ENCODE data around the gene BMI1. TPM values are rescaled to one million over a fixed set of nuclear protein-coding genes. Genes with fewer than 3 reads are reported as not detected.

BMI1 gene
- total RNA-seq, 1 experiment from 2014 or later = 6.8 TPM

DNA sequence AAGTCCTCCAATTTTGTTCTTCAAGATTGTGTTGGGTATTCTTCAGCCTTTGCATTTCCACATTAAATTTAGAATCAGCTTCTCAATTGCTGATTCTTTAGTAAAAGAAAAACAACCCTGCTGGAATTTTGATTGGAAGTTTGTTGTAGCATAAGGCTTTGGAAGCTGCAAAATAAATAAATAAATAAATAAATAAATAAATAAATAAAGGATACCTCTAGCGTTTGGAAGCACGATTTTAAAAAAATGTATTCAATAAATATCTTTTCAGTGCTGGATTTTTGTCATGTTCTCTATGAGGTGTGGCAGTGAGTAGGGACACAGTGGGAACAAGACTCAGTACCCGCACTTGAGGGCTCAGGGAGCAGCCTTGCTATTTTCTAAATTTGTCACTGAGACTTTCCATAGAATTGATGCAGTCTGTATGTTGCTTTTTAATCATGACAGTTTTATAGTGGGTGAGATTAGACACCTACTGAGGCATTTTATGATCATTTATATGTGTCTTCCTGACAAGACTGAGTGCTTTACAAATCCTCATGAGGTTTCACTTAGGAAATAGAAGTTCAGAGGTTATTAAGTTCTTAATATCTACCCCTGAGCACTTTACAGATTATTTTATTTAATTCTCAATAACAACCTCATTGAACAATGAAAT, 27.0 kb upstream of the BMI1 start:
- Histone ChIP-seq H3K18ac (ENCODE audit: insufficient read length, low read depth, low read length) (no peak overlapping the region), H3K4me1 (ENCODE audit: insufficient read depth, low read length) (no peaks in the 10 kb centered on the region), H3K27me3 (ENCODE audit: insufficient read depth, low read length) (no peaks in the 10 kb centered on the region), H3K23ac (ENCODE audit: insufficient read length, low read depth, low read length) (no peak overlapping the region), H2BK20ac (ENCODE audit: low read depth, low read length, poor library complexity, severe bottlenecking) (no peak overlapping the region), H2AFZ (ENCODE audit: low read length) (no peak overlapping the region), H2AK5ac (ENCODE audit: insufficient read length, low read length) (no peak overlapping the region), H4K8ac (replicated peaks; ENCODE audit: insufficient read length, low read depth, low read length) (no peak overlapping the region), H3K27ac (ENCODE audit: insufficient read length, low read depth, low read length) (no peak overlapping the region), H4K91ac (ENCODE audit: insufficient read length, low read depth, low read length) (no peak overlapping the region), H3T11ph (ENCODE audit: low read length) (no peak overlapping the region), H3K56ac (ENCODE audit: insufficient read length, low read depth, low read length) (no peak overlapping the region), H2BK15ac (ENCODE audit: low read depth, low read length) (no peak overlapping the region), H2BK12ac (ENCODE audit: insufficient read length, low read depth, low read length) (no peak overlapping the region), H3K9ac (ENCODE audit: extremely low read depth, insufficient read length, low read length) (no peak overlapping the region), H3K79me1 (ENCODE audit: insufficient read depth, low read depth, low read length, poor library complexity, severe bottlenecking) (no peaks in the 10 kb centered on the region), H2BK5ac (ENCODE audit: insufficient read length, low read length) (no peak overlapping the region), H4K5ac (ENCODE audit: insufficient read length, low read depth, low read length) (no peak overlapping the region), H3K4me2 (ENCODE audit: insufficient read depth, insufficient read length, low read length) (no peak overlapping the region), H2BK120ac (ENCODE audit: low read depth, low read length, poor library complexity, severe bottlenecking) (no peak overlapping the region), H3K79me2 (ENCODE audit: insufficient read depth, low read length) (no peaks in the 10 kb centered on the region), H3K9me3 (ENCODE audit: control insufficient read depth, low read depth, low read length) (no peaks in the 10 kb centered on the region), H3K4ac (ENCODE audit: low read depth, low read length) (no peak overlapping the region), H4K20me1 (ENCODE audit: control insufficient read depth, insufficient read depth, insufficient read length) (no peaks in the 10 kb centered on the region), H3K14ac (ENCODE audit: insufficient read depth, low read length) (no peak overlapping the region), H3K23me2 (ENCODE audit: insufficient read length, low read depth, low read length, poor library complexity, severe bottlenecking) (no peaks in the 10 kb centered on the region)
- WGBS (ENCODE audit: extremely low coverage, insufficient read length, low lambda C conversion rate) = no CpG with 5 or more reads among the region's 3 CpGs
- no peak for DNase-seq
- Mint-ChIP-seq H3K27ac (no peak overlapping the region), H3K4me1 (no peaks in the 10 kb centered on the region), H3K27me3 (ENCODE audit: low read depth) (peaks cover 6% of the 10 kb centered on the region), H3K36me3 (ENCODE audit: insufficient read depth in 1 of 3, low read depth in 3 of 3) (no peaks in the 10 kb centered on the region), H3K9me3 (no peaks in the 10 kb centered on the region), H3K4me3 (no peak overlapping the region)
- no peak for TF ChIP-seq CTCF (conservative IDR thresholded peaks at IDR 0.05)
